Neural cell (in vitro differentiated cells): ENCODE data around the gene LEUTX.
"Not testable (repeated sequence)": the region's sequence is repeated elsewhere in the genome, so short reads cannot be mapped to it uniquely, and the experiment has no call there.

ENCODE experiments used
- EP300 ChIP-seq: fragments of 450-650 bp; conservative IDR thresholded peaks from 2 replicates; pipeline ENCODE4 v1.6.1; 2014; ENCODE audit warnings: antibody characterized with exemption, mild to moderate bottlenecking, moderate library complexity; ENCODE audit not compliant: poor library complexity, severe bottlenecking
- EZH2 ChIP-seq: fragments of 200-600, 300-800 bp; shearing (Covaris generic), sonication (generic); IDR thresholded peaks from 2 replicates; pipeline ENCODE4 v1.6.1; 2014; ENCODE audit warnings: antibody characterized with exemption, low read length, borderline replicate concordance, mild to moderate bottlenecking; ENCODE audit not compliant: insufficient read depth, poor library complexity, severe bottlenecking
- MXI1 ChIP-seq: fragments of 450-650 bp; conservative IDR thresholded peaks from 2 replicates; pipeline ENCODE4 v1.6.1; 2014; ENCODE audit warnings: antibody characterized with exemption, mild to moderate bottlenecking; ENCODE audit not compliant: poor library complexity, severe bottlenecking
- POLR2AphosphoS5 ChIP-seq: IDR thresholded peaks from 2 replicates; pipeline ENCODE4 v1.6.1; 2012
- RAD21 ChIP-seq: fragments of 450-650 bp; conservative IDR thresholded peaks from 2 replicates; pipeline ENCODE4 v1.6.1; 2014; ENCODE audit warnings: antibody characterized with exemption, mild to moderate bottlenecking, moderate library complexity
- REST ChIP-seq: IDR thresholded peaks from 2 replicates; pipeline ENCODE4 v1.6.1; 2012; ENCODE audit warnings: borderline replicate concordance
- TAF1 ChIP-seq: IDR thresholded peaks from 2 replicates; pipeline ENCODE4 v1.6.1; 2012; ENCODE audit warnings: low read depth
- TF ChIP-seq, protein P1 (sequence below): fragments of 450-650 bp; IDR thresholded peaks from 2 replicates; pipeline ENCODE4 v1.5.1; 2014; ENCODE audit warnings: antibody characterized with exemption, mild to moderate bottlenecking, moderate library complexity; ENCODE audit not compliant: poor library complexity, severe bottlenecking

DNA sequence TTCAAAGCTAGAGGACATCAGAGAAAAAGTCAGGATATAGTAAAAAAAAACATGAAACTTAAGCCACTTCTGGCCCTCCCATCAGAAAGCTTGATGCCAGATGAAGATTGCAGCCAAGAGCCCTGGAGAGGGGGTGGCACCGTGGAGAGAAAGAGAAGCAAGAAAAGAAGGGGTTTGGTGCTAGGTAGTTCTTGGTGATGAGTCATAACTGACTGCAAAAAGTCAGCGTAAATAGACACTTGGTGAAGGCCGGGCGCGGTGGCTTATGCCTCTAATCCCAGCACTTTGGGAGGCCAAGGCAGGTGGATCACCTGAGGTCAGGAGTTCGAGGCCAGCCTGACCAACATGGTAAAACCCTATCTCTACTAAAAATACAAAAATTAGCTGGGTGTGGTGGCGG lies 30.0 kb downstream of the LEUTX start:
- TF ChIP-seq, protein P1, sequence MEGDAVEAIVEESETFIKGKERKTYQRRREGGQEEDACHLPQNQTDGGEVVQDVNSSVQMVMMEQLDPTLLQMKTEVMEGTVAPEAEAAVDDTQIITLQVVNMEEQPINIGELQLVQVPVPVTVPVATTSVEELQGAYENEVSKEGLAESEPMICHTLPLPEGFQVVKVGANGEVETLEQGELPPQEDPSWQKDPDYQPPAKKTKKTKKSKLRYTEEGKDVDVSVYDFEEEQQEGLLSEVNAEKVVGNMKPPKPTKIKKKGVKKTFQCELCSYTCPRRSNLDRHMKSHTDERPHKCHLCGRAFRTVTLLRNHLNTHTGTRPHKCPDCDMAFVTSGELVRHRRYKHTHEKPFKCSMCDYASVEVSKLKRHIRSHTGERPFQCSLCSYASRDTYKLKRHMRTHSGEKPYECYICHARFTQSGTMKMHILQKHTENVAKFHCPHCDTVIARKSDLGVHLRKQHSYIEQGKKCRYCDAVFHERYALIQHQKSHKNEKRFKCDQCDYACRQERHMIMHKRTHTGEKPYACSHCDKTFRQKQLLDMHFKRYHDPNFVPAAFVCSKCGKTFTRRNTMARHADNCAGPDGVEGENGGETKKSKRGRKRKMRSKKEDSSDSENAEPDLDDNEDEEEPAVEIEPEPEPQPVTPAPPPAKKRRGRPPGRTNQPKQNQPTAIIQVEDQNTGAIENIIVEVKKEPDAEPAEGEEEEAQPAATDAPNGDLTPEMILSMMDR = not testable (repeated sequence)
- not testable (repeated sequence) for TF ChIP-seq MXI1, EZH2, EP300, TAF1, POLR2AphosphoS5, RAD21, REST
